Measurements from ENCODE around the gene RAB11A.

Gene RAB11A

GRCh38 chr15:65835447-65835846 lies 33.8 kb upstream of the RAB11A start:
- no peak overlapping the region for H3K27ac ChIP-seq (replicated peaks)
- H3K27me3 ChIP-seq (ENCODE audit: insufficient read depth, poor library complexity, severe bottlenecking) = no peaks in the 10 kb centered on the region
- no peak for DNase-seq (ENCODE audit: low read depth in 1 of 2, low spot score in 1 of 2)
- H3K4me3 ChIP-seq (replicated peaks; ENCODE audit: insufficient read depth, low read length) = no peak overlapping the region
- TF ChIP-seq SPI1 (IDR thresholded peaks at IDR 0.05; ENCODE audit: borderline replicate concordance, low read depth) (no peak), REST (IDR thresholded peaks at IDR 0.05; ENCODE audit: insufficient replicate concordance, low read depth) (no peak), POLR2AphosphoS5 (IDR thresholded peaks at IDR 0.05; ENCODE audit: low read depth) (no peak), GABPA (IDR thresholded peaks at IDR 0.05; ENCODE audit: low read depth) (no peak)
- TF ChIP-seq, protein P1, sequence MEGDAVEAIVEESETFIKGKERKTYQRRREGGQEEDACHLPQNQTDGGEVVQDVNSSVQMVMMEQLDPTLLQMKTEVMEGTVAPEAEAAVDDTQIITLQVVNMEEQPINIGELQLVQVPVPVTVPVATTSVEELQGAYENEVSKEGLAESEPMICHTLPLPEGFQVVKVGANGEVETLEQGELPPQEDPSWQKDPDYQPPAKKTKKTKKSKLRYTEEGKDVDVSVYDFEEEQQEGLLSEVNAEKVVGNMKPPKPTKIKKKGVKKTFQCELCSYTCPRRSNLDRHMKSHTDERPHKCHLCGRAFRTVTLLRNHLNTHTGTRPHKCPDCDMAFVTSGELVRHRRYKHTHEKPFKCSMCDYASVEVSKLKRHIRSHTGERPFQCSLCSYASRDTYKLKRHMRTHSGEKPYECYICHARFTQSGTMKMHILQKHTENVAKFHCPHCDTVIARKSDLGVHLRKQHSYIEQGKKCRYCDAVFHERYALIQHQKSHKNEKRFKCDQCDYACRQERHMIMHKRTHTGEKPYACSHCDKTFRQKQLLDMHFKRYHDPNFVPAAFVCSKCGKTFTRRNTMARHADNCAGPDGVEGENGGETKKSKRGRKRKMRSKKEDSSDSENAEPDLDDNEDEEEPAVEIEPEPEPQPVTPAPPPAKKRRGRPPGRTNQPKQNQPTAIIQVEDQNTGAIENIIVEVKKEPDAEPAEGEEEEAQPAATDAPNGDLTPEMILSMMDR (IDR thresholded peaks at IDR 0.05; ENCODE audit: insufficient read depth, low read length) = no peak

DNA sequence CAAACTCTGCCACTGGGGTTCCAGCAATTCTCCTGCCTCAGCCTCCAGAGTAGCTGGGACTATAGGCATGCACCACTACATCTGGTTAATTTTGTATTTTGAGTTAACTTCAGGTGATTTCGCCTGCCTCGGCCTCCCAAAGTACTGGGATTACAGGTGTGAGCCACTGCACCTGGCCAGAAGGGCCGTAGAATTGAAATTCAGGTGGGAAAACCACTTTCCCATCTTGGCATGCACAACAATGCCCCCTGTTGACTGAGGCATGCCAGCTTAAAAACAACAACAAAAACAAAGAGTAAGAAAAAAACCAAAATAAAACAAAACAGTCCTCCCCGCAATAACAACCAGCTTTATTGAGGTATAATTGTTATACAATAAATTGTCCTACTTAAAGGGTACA lies 32.6 kb upstream of the RAB11A start:
- Histone ChIP-seq H3K27ac (replicated peaks) (no peak overlapping the region), H3K4me3 (replicated peaks; ENCODE audit: insufficient read depth, low read length) (no peak overlapping the region), H3K27me3 (ENCODE audit: insufficient read depth, poor library complexity, severe bottlenecking) (no peaks in the 10 kb centered on the region)
- TF ChIP-seq, protein P1 (IDR thresholded peaks at IDR 0.05; ENCODE audit: insufficient read depth, low read length) = no peak
- no peak for TF ChIP-seq GABPA (IDR thresholded peaks at IDR 0.05; ENCODE audit: low read depth)
- TF ChIP-seq POLR2AphosphoS5 (IDR thresholded peaks at IDR 0.05; ENCODE audit: low read depth) = no peak
- no peak for TF ChIP-seq REST (IDR thresholded peaks at IDR 0.05; ENCODE audit: insufficient replicate concordance, low read depth)
- TF ChIP-seq SPI1 (IDR thresholded peaks at IDR 0.05; ENCODE audit: borderline replicate concordance, low read depth) = no peak
- DNase-seq (ENCODE audit: low read depth in 1 of 2, low spot score in 1 of 2) = no peak

GRCh38 chr15:65837301-65838294 lies 31.7 kb upstream of the RAB11A start:
- TF ChIP-seq GABPA (IDR thresholded peaks at IDR 0.05; ENCODE audit: low read depth) (no peak), REST (IDR thresholded peaks at IDR 0.05; ENCODE audit: insufficient replicate concordance, low read depth) (no peak), SPI1 (IDR thresholded peaks at IDR 0.05; ENCODE audit: borderline replicate concordance, low read depth) (peak; percentile 84)
- TF ChIP-seq, protein P1 (IDR thresholded peaks at IDR 0.05; ENCODE audit: insufficient read depth, low read length) = no peak
- no peaks in the 10 kb centered on the region for H3K27me3 ChIP-seq (ENCODE audit: insufficient read depth, poor library complexity, severe bottlenecking)
- H3K27ac ChIP-seq (replicated peaks) = peak overlapping the region; percentile 40
- no peak overlapping the region for H3K4me3 ChIP-seq (replicated peaks; ENCODE audit: insufficient read depth, low read length)
- DNase-seq (ENCODE audit: low read depth in 1 of 2, low spot score in 1 of 2) = peak in 1 of 2 experiments; percentile 61

Data from HL-60 (cell line).